GM10248 (cell line): ENCODE results near the gene SLC16A1.

Experiments used
- CTCF ChIA-PET: fragments of 300-600 bp; sonication (Branson Sonifier 250); formaldehyde crosslinking; extraction: SDS; loops from one replicate; lab custom pipeline; 2021; ENCODE audit warnings: antibody characterized with exemption; lab: Yijun Ruan, JAX
- POLR2A ChIA-PET: fragments of 350-650 bp; sonication (Branson Sonifier 250); formaldehyde crosslinking; extraction: SDS; loops from one replicate; lab custom pipeline; 2020; ENCODE audit warnings: antibody characterized with exemption; lab: Yijun Ruan, JAX
- DNase-seq: peaks from one replicate; pipeline ENCODE4 v3.0.0; 2012; ENCODE audit errors: extremely low spot score
- CTCF ChIP-seq: IDR thresholded peaks from 2 replicates; pipeline ENCODE4 v1.5.1; 2012; ENCODE audit warnings: mild to moderate bottlenecking, low read depth; ENCODE audit errors: extremely low read depth, missing control alignments, control extremely low read depth

Gene SLC16A1

GRCh38 chr1:112933820-112934571, 22.0 kb downstream of the SLC16A1 start:
- POLR2A ChIA-PET, result interaction anchor here (0.6 kb wide), 1 partner anchor 13 kb away, joined by 6 read pairs; no protein-coding TSS in a partner anchor
- DNase-seq, result no peak
- CTCF ChIA-PET, result interaction anchor here (1.3 to 2.5 kb wide), 3 partner anchors 16 to 139 kb away, joined by 4 to 8 read pairs (median 4); partner anchors contain the start of gene LRIG2
- TF ChIP-seq CTCF, result no peak

DNA sequence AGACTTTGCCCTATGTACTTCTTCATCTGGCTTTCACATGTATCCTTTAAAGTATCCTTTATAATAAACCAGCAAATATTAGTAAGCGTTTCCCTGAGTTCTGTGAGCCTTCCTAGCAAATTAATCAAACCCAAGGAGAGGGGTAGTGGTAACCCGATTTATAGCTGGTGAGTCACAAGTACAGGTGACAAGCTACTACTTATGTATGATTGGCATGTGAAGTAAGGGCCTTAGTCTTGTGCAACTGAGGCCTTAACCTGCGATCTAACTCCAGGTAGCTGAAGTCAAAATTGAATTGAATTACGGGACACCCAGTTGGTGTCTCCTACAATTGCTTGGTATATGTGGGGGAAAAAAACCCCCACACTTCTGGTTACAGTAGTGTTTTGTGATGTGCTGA, 26.0 kb downstream of the SLC16A1 start:
- ChIA-PET CTCF (interaction anchor here (0.8 to 2.4 kb wide), 8 partner anchors 7 to 143 kb away, joined by 3 to 8 read pairs (median 4); partner anchors contain the start of gene LRIG2), POLR2A (interaction anchor here (1.2 kb wide), 1 partner anchor 26 kb away, joined by 7 read pairs; the partner anchor contains the start of gene SLC16A1)
- no peak for DNase-seq
- TF ChIP-seq CTCF, result no peak

GRCh38 chr1:112927462-112927990, 28.5 kb downstream of the SLC16A1 start:
- DNase-seq, result no peak
- no peak for TF ChIP-seq CTCF
- CTCF ChIA-PET, result interaction anchor here (1.3 to 1.4 kb wide), 3 partner anchors 18 to 114 kb away, joined by 3 to 4 read pairs (median 3); partner anchors contain the start of gene SLC16A1
- POLR2A ChIA-PET, result no interaction called here

DNA sequence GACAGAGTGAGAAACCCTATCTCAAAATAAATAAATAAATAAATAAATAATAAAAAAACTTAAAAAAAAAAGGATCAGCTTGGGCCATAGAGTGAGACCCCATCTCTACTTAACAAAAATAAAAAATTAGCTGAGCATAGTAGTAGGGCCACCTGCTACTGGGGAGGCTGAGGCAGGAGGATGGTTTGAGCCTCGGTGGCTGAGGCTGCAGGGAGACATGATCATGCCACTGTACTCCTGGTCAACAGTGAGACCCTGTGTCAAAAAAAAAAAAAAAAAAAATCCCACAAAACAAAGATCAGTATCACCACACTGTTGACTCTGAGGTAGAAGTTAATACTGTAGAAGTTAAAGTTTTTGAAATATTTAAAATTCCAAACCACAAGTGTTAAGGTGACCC, 29.1 kb downstream of the SLC16A1 start:
- POLR2A ChIA-PET, result no interaction called here
- CTCF ChIA-PET, result interaction anchor here (1.2 to 1.4 kb wide), 3 partner anchors 19 to 115 kb away, joined by 3 to 4 read pairs (median 3); no protein-coding TSS in a partner anchor
- TF ChIP-seq CTCF, result no peak
- no peak for DNase-seq

DNA sequence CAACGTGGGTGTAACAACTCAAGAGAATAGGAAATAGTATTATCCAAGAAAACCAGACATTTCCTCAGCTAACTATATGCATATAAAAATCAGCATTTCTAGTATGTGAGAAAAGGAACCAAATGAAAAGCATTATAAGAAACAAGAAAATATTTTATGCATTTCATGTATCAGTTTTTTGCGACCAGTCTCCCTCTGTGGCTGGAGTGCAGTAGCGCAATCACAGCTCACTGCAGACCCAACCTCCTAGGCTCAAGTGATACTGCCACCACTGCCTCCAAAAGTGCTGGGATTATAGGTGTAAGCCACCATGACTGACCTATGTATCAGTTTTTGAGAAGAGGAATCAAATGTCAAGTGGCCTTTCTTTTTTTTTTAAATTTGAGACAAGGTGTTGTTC, 31.0 kb downstream of the SLC16A1 start:
- no peak for TF ChIP-seq CTCF
- DNase-seq, result no peak
- CTCF ChIA-PET, result no interaction called here
- POLR2A ChIA-PET, result no interaction called here

DNA sequence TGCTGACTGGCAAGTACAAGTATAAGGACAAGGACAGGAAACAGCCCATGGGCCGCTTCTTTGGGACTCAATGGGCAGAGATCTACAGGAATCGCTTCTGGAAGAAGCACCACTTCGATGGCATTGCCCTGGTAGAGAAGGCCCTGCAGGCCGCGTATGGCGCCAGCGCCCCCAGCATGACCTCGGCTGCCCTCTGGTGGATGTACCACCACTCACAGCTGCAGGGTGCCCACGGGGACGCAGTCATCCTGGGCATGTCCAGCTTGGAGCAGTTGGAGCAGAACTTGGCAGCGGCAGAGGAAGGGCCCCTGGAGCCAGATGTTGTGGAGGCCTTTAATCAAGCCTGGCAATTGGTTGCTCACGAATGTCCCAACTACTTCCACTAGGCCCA, 32.0 kb downstream of the SLC16A1 start:
- no peak for DNase-seq
- ChIA-PET POLR2A (no interaction called here), CTCF (no interaction called here)
- no peak for TF ChIP-seq CTCF
